Measurements from ENCODE around the gene HAL.
A peak's percentile ranks its signal among the peaks of the same experiment; 100 is the strongest.

GRCh38 chr12:95998611-95999286 lies 2.6 kb upstream of the HAL start:
- TF ChIP-seq CTCF (IDR thresholded peaks at IDR 0.05) (peak; percentile 40 to 76 (median 62)), POLR2A (IDR thresholded peaks at IDR 0.05) (no peak), EP300 (IDR thresholded peaks at IDR 0.05) (no peak)

Data from gastroesophageal sphincter (tissue), 3 donors.